HCT116 (cell line): ENCODE results near the gene FAM227B. TPM values are rescaled to one million over a fixed set of nuclear protein-coding genes. Genes with fewer than 3 reads are reported as not detected.

Source experiments
- ATAC-seq: fragments of 200-7000 bp; cut with Tn5 transposase; 2 replicates; pipeline ENCODE4 v1.9.1; 2020; ENCODE audit warnings: mild to moderate bottlenecking, moderate library complexity
- BruUV-seq: library from RNA; stranded (reverse); fragments of 400-500 nt; replicated peaks from 2 replicates; lab custom pipeline; 2021; lab: Mats Ljungman, UMichigan
- CTCF ChIA-PET: fragments of 300-600 bp; sonication (Branson Sonifier 250); formaldehyde crosslinking; loops from one replicate; lab custom pipeline; 2021; ENCODE audit warnings: antibody characterized with exemption; lab: Charles Lee
- POLR2A ChIA-PET: fragments of 300-600, 350-600 bp; sonication (Branson Sonifier 250); formaldehyde crosslinking; loops from one replicate; lab custom pipeline; 2021; ENCODE audit warnings: antibody characterized with exemption; lab: Charles Lee
- RAD21 ChIA-PET, 2 experiments: fragments of 300-600 bp; sonication (Branson Sonifier 250); formaldehyde crosslinking; loops; one replicate each; lab custom pipeline; 2023; ENCODE audit warnings: low total read pairs in 2 of 2; ENCODE audit not compliant: uncharacterized antibody in 2 of 2, unreplicated experiment in 2 of 2, low non-redundant PET in 1 of 2; lab: Charles Lee
- DNase-seq: peaks from one replicate; pipeline ENCODE4 v3.0.0-alpha.2; 2010; ENCODE audit warnings: low read depth, low spot score
- H2AFZ ChIP-seq: fragments of 200-600 bp; shearing (Covaris generic), sonication (generic); 2 replicates; pipeline ENCODE4 v1.6.1; 2017; ENCODE audit warnings: low read depth, mixed run types, mixed read lengths, antibody characterized with exemption, low read length; ENCODE audit not compliant: poor library complexity, severe bottlenecking
- H3K27ac ChIP-seq: 2 replicates; pipeline ENCODE4 v1.5.1; 2012; ENCODE audit warnings: low read depth, low read length
- H3K27me3 ChIP-seq: fragments of 200-600 bp; sonication (generic); 2 replicates; pipeline ENCODE4 v1.6.1; 2016; ENCODE audit warnings: mixed run types, low read length, mixed read lengths; ENCODE audit not compliant: insufficient read depth
- H3K36me3 ChIP-seq, 2 experiments: fragments of 200-500 bp in 1 of 2; fragments of 200-600 bp in 1 of 2; sonication (Bioruptor generic) in 1 of 2; sonication (generic) in 1 of 2; 2 replicates each; pipeline versions ENCODE4 v1.5.1 to v1.6.1; 2014 to 2016; ENCODE audit warnings: low read length in 2 of 2, inconsistent platforms in 1 of 2, mixed read lengths in 1 of 2, mixed run types in 1 of 2; ENCODE audit not compliant: insufficient read depth in 2 of 2, control insufficient read depth in 1 of 2
- H3K4me1 ChIP-seq, 2 experiments: fragments of 200-600 bp in 1 of 2; sonication (generic) in 1 of 2; 2 replicates each; pipeline versions ENCODE4 v1.5.1 to v1.6.1; 2012 to 2017; ENCODE audit warnings: low read length in 2 of 2, inconsistent platforms in 1 of 2, mild to moderate bottlenecking in 1 of 2, mixed read lengths in 1 of 2, mixed run types in 1 of 2, moderate library complexity in 1 of 2; ENCODE audit not compliant: insufficient read depth in 2 of 2, control insufficient read depth in 1 of 2
- H3K4me2 ChIP-seq: fragments of 200-600 bp; sonication (generic); 2 replicates; pipeline ENCODE4 v1.6.1; 2017; ENCODE audit warnings: mixed run types, low read length, mixed read lengths
- H3K4me3 ChIP-seq, 2 experiments: fragments of 200-600 bp in 1 of 2; sonication (generic) in 1 of 2; replicated peaks in 1 of 2; 2 replicates each; pipeline ENCODE4 v1.5.1; 2011 to 2016; ENCODE audit warnings: low read length in 2 of 2, control low read depth in 1 of 2, low read depth in 1 of 2, mild to moderate bottlenecking in 1 of 2, mixed read lengths in 1 of 2, mixed run types in 1 of 2
- H3K79me2 ChIP-seq: fragments of 200-600 bp; sonication (generic); 2 replicates; pipeline ENCODE4 v1.6.1; 2017; ENCODE audit warnings: mild to moderate bottlenecking, mixed run types, low read length, moderate library complexity, mixed read lengths; ENCODE audit not compliant: insufficient read depth
- H3K9ac ChIP-seq: fragments of 200-600 bp; sonication (generic); 2 replicates; pipeline ENCODE4 v1.6.1; 2016; ENCODE audit warnings: low read length, mixed read lengths
- H3K9me2 ChIP-seq: fragments of 200-600 bp; sonication (generic), shearing (Covaris generic); 2 replicates; pipeline ENCODE4 v1.6.1; 2017; ENCODE audit warnings: mixed run types, mild to moderate bottlenecking, moderate library complexity; ENCODE audit not compliant: insufficient read depth
- H3K9me3 ChIP-seq, 2 experiments: fragments of 200-500 bp in 1 of 2; fragments of 200-600 bp in 1 of 2; sonication (Bioruptor generic) in 1 of 2; sonication (generic) in 1 of 2; 2 replicates each; pipeline ENCODE4 v1.6.1; 2014 to 2017; ENCODE audit warnings: low read length in 2 of 2, mixed read lengths in 2 of 2, inconsistent platforms in 1 of 2, low read depth in 1 of 2, mild to moderate bottlenecking in 1 of 2, mixed run types in 1 of 2, moderate library complexity in 1 of 2; ENCODE audit not compliant: control insufficient read depth in 1 of 2, insufficient read depth in 1 of 2
- H4K20me1 ChIP-seq: fragments of 200-600 bp; sonication (generic), shearing (Covaris generic); 2 replicates; pipeline ENCODE4 v1.6.1; 2017; ENCODE audit warnings: mixed run types, mild to moderate bottlenecking, moderate library complexity; ENCODE audit not compliant: insufficient read depth
- ATF3 ChIP-seq: IDR thresholded peaks from 2 replicates; pipeline ENCODE4 v1.6.1; 2012
- EZH2 ChIP-seq: fragments of 200-600 bp; sonication (generic); IDR thresholded peaks from 2 replicates; pipeline ENCODE4 v1.6.1; 2017; ENCODE audit warnings: antibody characterized with exemption, mixed run types
- EZH2phosphoT487 ChIP-seq: fragments of 200-600 bp; IDR thresholded peaks from 2 replicates; pipeline ENCODE4 v1.6.1; 2018; ENCODE audit warnings: antibody characterized with exemption, borderline replicate concordance
- SIN3A ChIP-seq: IDR thresholded peaks from 2 replicates; pipeline ENCODE4 v1.6.1; 2012; ENCODE audit warnings: low read depth
- SRF ChIP-seq: IDR thresholded peaks from 2 replicates; pipeline ENCODE4 v1.6.1; 2012; ENCODE audit warnings: low read depth
- ZFX ChIP-seq: fragments of 450-650 bp; IDR thresholded peaks from 2 replicates; pipeline ENCODE4 v1.6.1; 2017
- intact Hi-C: fragments of 100-400 bp; cut with micrococcal nuclease; formaldehyde crosslinking; loops from 2 replicates; pipeline ENCODE4 v1.10.0; 2022
- total RNA-seq: library from RNA; stranded (reverse); gene quantifications from one replicate; pipeline ENCODE4 v1.2.1, GENCODE V29; 2021; ENCODE audit not compliant: unreplicated experiment

The FAM227B gene
- total RNA-seq, 1 experiment from 2014 or later = 6.9 TPM

DNA sequence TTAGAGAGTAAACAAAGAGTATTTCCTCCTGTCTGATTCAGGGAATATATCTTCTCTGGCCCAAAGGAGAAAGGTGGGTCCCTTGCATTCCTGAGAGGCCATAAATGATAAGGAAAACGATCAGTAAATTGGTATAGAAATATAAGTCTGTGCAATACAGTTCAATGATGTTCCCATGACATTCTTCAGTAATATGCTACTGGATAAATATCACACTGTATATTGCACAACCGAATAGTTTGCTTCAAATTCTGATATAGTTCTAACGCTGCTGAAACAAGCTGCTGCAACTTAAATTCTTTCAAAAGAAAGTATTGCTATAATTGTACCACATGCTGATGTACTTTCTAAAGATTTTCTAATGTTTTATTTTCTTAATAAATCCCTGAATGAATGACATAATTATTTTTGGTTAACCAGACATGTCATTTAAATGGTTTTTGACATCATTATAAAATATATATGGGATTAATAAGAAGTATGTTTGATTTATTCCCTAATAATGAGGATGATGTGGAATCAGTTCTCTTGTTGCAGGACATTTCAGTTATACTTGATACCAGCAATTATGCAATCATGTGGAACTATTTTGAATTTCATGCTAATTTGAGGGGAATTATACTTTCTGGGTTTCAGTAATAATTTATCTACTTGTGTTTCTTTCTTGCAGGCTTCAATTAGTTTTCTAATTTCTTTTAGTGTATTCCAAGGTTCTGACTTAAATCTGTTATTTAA, 152.7 kb downstream of the FAM227B start:
- ATAC-seq (no peak), DNase-seq (no peak)
- Histone ChIP-seq H3K9me3 (no peaks in the 10 kb centered on the region), H3K79me2 (no peaks in the 10 kb centered on the region), H3K27ac (no peak overlapping the region), H3K4me3 (no peak overlapping the region), H3K4me2 (no peak overlapping the region), H3K9ac (no peak overlapping the region), H3K9me2 (no peaks in the 10 kb centered on the region), H3K36me3 (no peaks in the 10 kb centered on the region), H4K20me1 (no peaks in the 10 kb centered on the region), H3K4me1 (no peaks in the 10 kb centered on the region), H3K27me3 (no peaks in the 10 kb centered on the region), H2AFZ (no peak overlapping the region)
- BruUV-seq = no TSS peak
- CTCF ChIA-PET = no interaction called here
- TF ChIP-seq EZH2 = no peak
- TF ChIP-seq ZFX = no peak
- no peak for TF ChIP-seq EZH2phosphoT487
- intact Hi-C loops = no loop called here
- RAD21 ChIA-PET = no interaction called here
- POLR2A ChIA-PET = no interaction called here

- Histone ChIP-seq H3K9ac (no peak overlapping the region), H3K27ac (no peak overlapping the region), H3K4me3 (no peak overlapping the region), H2AFZ (no peak overlapping the region), H3K27me3 (no peaks in the 10 kb centered on the region), H4K20me1 (no peaks in the 10 kb centered on the region), H3K9me3 (no peaks in the 10 kb centered on the region), H3K4me2 (no peak overlapping the region), H3K9me2 (no peaks in the 10 kb centered on the region), H3K36me3 (no peaks in the 10 kb centered on the region), H3K79me2 (no peaks in the 10 kb centered on the region), H3K4me1 (no peaks in the 10 kb centered on the region)
- POLR2A ChIA-PET = no interaction called here
- ATAC-seq = no peak
- RAD21 ChIA-PET = no interaction called here
- CTCF ChIA-PET = no interaction called here
- DNase-seq = no peak
- BruUV-seq = no TSS peak
- intact Hi-C loops = no loop called here
- TF ChIP-seq SRF (no peak), ZFX (no peak), SIN3A (no peak), ATF3 (no peak), EZH2 (no peak)
These were observed 154.5 kb downstream of the FAM227B start for GRCh38 chr15:49466119-49466518.
